Activated CD4-positive, alpha-beta T cell treated with anti-CD3 and anti-CD28 coated beads, Interleukin-2, amount 10 ng/mL, durations not matched to agents 24 days and 14 days (primary cell): ENCODE results near the gene CDC42. TPM values are rescaled to one million over a fixed set of nuclear protein-coding genes. Genes with fewer than 3 reads are reported as not detected.

ENCODE experiments used
- DNase-seq: peaks from one replicate; pipeline ENCODE4 v3.0.0; 2022
- H3K27ac Mint-ChIP-seq: one replicate; pipeline ENCODE4 v1.8.0; 2022; ENCODE audit warnings: mild to moderate bottlenecking, mixed read lengths
- H3K27me3 Mint-ChIP-seq: one replicate; pipeline ENCODE4 v1.8.0; 2022; ENCODE audit warnings: mixed read lengths
- H3K36me3 Mint-ChIP-seq: one replicate; pipeline ENCODE4 v1.8.0; 2022; ENCODE audit warnings: low read depth, mild to moderate bottlenecking, mixed read lengths
- H3K4me1 Mint-ChIP-seq: one replicate; pipeline ENCODE4 v1.8.0; 2021; ENCODE audit warnings: mixed read lengths
- H3K4me3 Mint-ChIP-seq: one replicate; pipeline ENCODE4 v1.8.0; 2022; ENCODE audit warnings: mild to moderate bottlenecking, moderate library complexity, mixed read lengths
- H3K9me3 Mint-ChIP-seq: one replicate; pipeline ENCODE4 v1.8.0; 2021; ENCODE audit warnings: mixed read lengths
- intact Hi-C: fragments of 100-400 bp; cut with micrococcal nuclease; formaldehyde crosslinking; loops from one replicate; pipeline ENCODE4 v1.15.1; 2023
- total RNA-seq: library from RNA; stranded (reverse); gene quantifications from 2 replicates; pipeline ENCODE4 v1.2.3, GENCODE V29; 2022

The CDC42 gene
- total RNA-seq, 1 donor from 2014 or later, result 307 TPM

- no peak for DNase-seq
- Mint-ChIP-seq H3K9me3 (no peaks in the 10 kb centered on the region), H3K4me1 (peaks cover 44% of the 10 kb centered on the region), H3K27me3 (no peaks in the 10 kb centered on the region), H3K4me3 (no peak overlapping the region), H3K27ac (no peak overlapping the region), H3K36me3 (peaks cover 62% of the 10 kb centered on the region)
- intact Hi-C loops, result no loop called here
Measured at GRCh38 chr1:22098752-22099151, 46.2 kb downstream of the CDC42 start.

- Mint-ChIP-seq H3K27ac (no peak overlapping the region), H3K36me3 (peaks cover 65% of the 10 kb centered on the region), H3K9me3 (no peaks in the 10 kb centered on the region), H3K27me3 (no peaks in the 10 kb centered on the region), H3K4me1 (peaks cover 50% of the 10 kb centered on the region), H3K4me3 (no peak overlapping the region)
- DNase-seq, result no peak
- intact Hi-C loops, result no loop called here
Measured at GRCh38 chr1:22100168-22100567, 47.7 kb downstream of the CDC42 start.

GRCh38 chr1:22101199-22101598 lies 48.7 kb downstream of the CDC42 start:
- DNase-seq, result no peak
- Mint-ChIP-seq H3K4me1 (peaks cover 57% of the 10 kb centered on the region), H3K4me3 (no peak overlapping the region), H3K36me3 (peaks cover 66% of the 10 kb centered on the region), H3K27me3 (no peaks in the 10 kb centered on the region), H3K9me3 (no peaks in the 10 kb centered on the region), H3K27ac (no peak overlapping the region)
- intact Hi-C loops, result no loop called here

GRCh38 chr1:22101995-22102394 lies 49.5 kb downstream of the CDC42 start:
- intact Hi-C loops, result no loop called here
- H3K36me3 Mint-ChIP-seq, result peaks cover 61% of the 10 kb centered on the region
- H3K27ac Mint-ChIP-seq, result no peak overlapping the region

GRCh38 chr1:22102746-22103145 lies 50.2 kb downstream of the CDC42 start:
- intact Hi-C loops, result no loop called here
- Mint-ChIP-seq H3K4me1 (peaks cover 61% of the 10 kb centered on the region), H3K27ac (peak overlapping the region; percentile 87), H3K27me3 (no peaks in the 10 kb centered on the region), H3K4me3 (no peak overlapping the region), H3K9me3 (no peaks in the 10 kb centered on the region), H3K36me3 (peaks cover 58% of the 10 kb centered on the region)
- no peak for DNase-seq

More at GRCh38 chr1:22101995-22102394, 49.5 kb downstream of the CDC42 start:
- Mint-ChIP-seq H3K4me1 (peaks cover 61% of the 10 kb centered on the region), H3K4me3 (no peak overlapping the region), H3K27me3 (no peaks in the 10 kb centered on the region), H3K9me3 (no peaks in the 10 kb centered on the region)
- DNase-seq, result no peak

- H3K36me3 Mint-ChIP-seq, result peaks cover 62% of the 10 kb centered on the region
- no peak for DNase-seq
- intact Hi-C loops, result loop anchor here (2.0 kb wide), 1 partner anchor 15 kb away; no protein-coding TSS in a partner anchor
- H3K4me1 Mint-ChIP-seq, result peaks cover 63% of the 10 kb centered on the region
- no peaks in the 10 kb centered on the region for H3K9me3 Mint-ChIP-seq
- H3K4me3 Mint-ChIP-seq, result peak overlapping the region; percentile 27
- peak overlapping the region; percentile 87 for H3K27ac Mint-ChIP-seq
- no peaks in the 10 kb centered on the region for H3K27me3 Mint-ChIP-seq
Measured at GRCh38 chr1:22104094-22104493, 51.6 kb downstream of the CDC42 start.

GRCh38 chr1:22104865-22105437 lies 52.4 kb downstream of the CDC42 start:
- Mint-ChIP-seq H3K36me3 (peaks cover 59% of the 10 kb centered on the region), H3K4me1 (peaks cover 58% of the 10 kb centered on the region), H3K9me3 (no peaks in the 10 kb centered on the region), H3K27me3 (no peaks in the 10 kb centered on the region), H3K4me3 (peak overlapping the region; percentile 52), H3K27ac (peak overlapping the region; percentile 87)
- peak; percentile 86 for DNase-seq
- intact Hi-C loops, result loop anchor here (1.0 to 2.0 kb wide), 2 partner anchors 12 to 16 kb away; no protein-coding TSS in a partner anchor

- intact Hi-C loops, result loop anchor here (1.0 to 2.0 kb wide), 2 partner anchors 12 to 17 kb away; no protein-coding TSS in a partner anchor
- peak overlapping the region; percentile 52 for H3K4me3 Mint-ChIP-seq
- H3K36me3 Mint-ChIP-seq, result peaks cover 55% of the 10 kb centered on the region
- no peaks in the 10 kb centered on the region for H3K27me3 Mint-ChIP-seq
- peak overlapping the region; percentile 87 for H3K27ac Mint-ChIP-seq
- H3K9me3 Mint-ChIP-seq, result no peaks in the 10 kb centered on the region
- DNase-seq, result peak; percentile 79
- H3K4me1 Mint-ChIP-seq, result peaks cover 52% of the 10 kb centered on the region
Measured at GRCh38 chr1:22105611-22106207, 53.2 kb downstream of the CDC42 start.

GRCh38 chr1:22107126-22107525 lies 54.6 kb downstream of the CDC42 start:
- no peak for DNase-seq
- no peaks in the 10 kb centered on the region for H3K27me3 Mint-ChIP-seq
- H3K4me1 Mint-ChIP-seq, result peaks cover 45% of the 10 kb centered on the region
- intact Hi-C loops, result no loop called here
- H3K36me3 Mint-ChIP-seq, result peaks cover 54% of the 10 kb centered on the region
- H3K4me3 Mint-ChIP-seq, result no peak overlapping the region
- no peaks in the 10 kb centered on the region for H3K9me3 Mint-ChIP-seq
- no peak overlapping the region for H3K27ac Mint-ChIP-seq

- intact Hi-C loops, result no loop called here
- peak overlapping the region; percentile 15 for H3K27ac Mint-ChIP-seq
Measured at GRCh38 chr1:22108339-22109105, 56.0 kb downstream of the CDC42 start.

GRCh38 chr1:22110016-22110415 lies 57.5 kb downstream of the CDC42 start:
- Mint-ChIP-seq H3K27me3 (no peaks in the 10 kb centered on the region), H3K9me3 (no peaks in the 10 kb centered on the region), H3K4me1 (peaks cover 20% of the 10 kb centered on the region), H3K36me3 (peaks cover 51% of the 10 kb centered on the region), H3K4me3 (no peak overlapping the region), H3K27ac (no peak overlapping the region)
- no peak for DNase-seq
- intact Hi-C loops, result no loop called here

More at GRCh38 chr1:22108339-22109105, 56.0 kb downstream of the CDC42 start:
- H3K9me3 Mint-ChIP-seq, result no peaks in the 10 kb centered on the region
- no peak overlapping the region for H3K4me3 Mint-ChIP-seq
- H3K36me3 Mint-ChIP-seq, result peaks cover 59% of the 10 kb centered on the region
- no peaks in the 10 kb centered on the region for H3K27me3 Mint-ChIP-seq
- H3K4me1 Mint-ChIP-seq, result peaks cover 33% of the 10 kb centered on the region
- DNase-seq, result no peak

- Mint-ChIP-seq H3K27me3 (no peaks in the 10 kb centered on the region), H3K27ac (no peak overlapping the region), H3K4me1 (peaks cover 12% of the 10 kb centered on the region), H3K9me3 (no peaks in the 10 kb centered on the region), H3K36me3 (peaks cover 44% of the 10 kb centered on the region), H3K4me3 (no peak overlapping the region)
- intact Hi-C loops, result no loop called here
- DNase-seq, result no peak
Measured at GRCh38 chr1:22111115-22111514, 58.6 kb downstream of the CDC42 start.

- peaks cover 10% of the 10 kb centered on the region for H3K4me1 Mint-ChIP-seq
- intact Hi-C loops, result no loop called here
- H3K27ac Mint-ChIP-seq, result peak overlapping the region; percentile 32
- DNase-seq, result no peak
- H3K9me3 Mint-ChIP-seq, result no peaks in the 10 kb centered on the region
- H3K27me3 Mint-ChIP-seq, result no peaks in the 10 kb centered on the region
- H3K4me3 Mint-ChIP-seq, result no peak overlapping the region
- peaks cover 44% of the 10 kb centered on the region for H3K36me3 Mint-ChIP-seq
Measured at GRCh38 chr1:22111620-22112019, 59.1 kb downstream of the CDC42 start.

GRCh38 chr1:22112554-22112953 lies 60.0 kb downstream of the CDC42 start:
- Mint-ChIP-seq H3K36me3 (peaks cover 39% of the 10 kb centered on the region), H3K27me3 (no peaks in the 10 kb centered on the region), H3K9me3 (no peaks in the 10 kb centered on the region), H3K4me1 (peaks cover 9% of the 10 kb centered on the region), H3K4me3 (no peak overlapping the region), H3K27ac (peak overlapping the region; percentile 56)
- DNase-seq, result no peak
- intact Hi-C loops, result no loop called here
